K562 (cell line): ENCODE measurements around the gene PPIE. TPM values are rescaled to one million over a fixed set of nuclear protein-coding genes. Genes with fewer than 3 reads are reported as not detected.
A peak's percentile ranks its signal among the peaks of the same experiment; 100 is the strongest.

Experiments
- ATAC-seq: fragments of 200-7000 bp; cut with Tn5 transposase; 3 replicates; pipeline ENCODE4 v1.9.1; 2020; ENCODE audit warnings: moderate library complexity
- BruUV-seq: library from RNA; stranded (reverse); fragments of 400-500 nt; replicated peaks from 2 replicates; lab custom pipeline; 2021; lab: Mats Ljungman, UMichigan
- CTCF ChIA-PET: fragments of 300-600 bp; formaldehyde crosslinking; extraction: SDS; loops from one replicate; lab custom pipeline; 2021; ENCODE audit warnings: low intra/inter-chr PET ratio; lab: Yijun Ruan, JAX
- POLR2A ChIA-PET: fragments of 300-600, 350-650 bp; sonication (Branson Sonifier 250); formaldehyde crosslinking; extraction: SDS; loops from one replicate; lab custom pipeline; 2021; ENCODE audit warnings: antibody characterized with exemption, inconsistent platforms; lab: Yijun Ruan, JAX
- DNase-seq, 4 experiments: peaks; one replicate each; pipeline versions ENCODE4 v3.0.0 to v3.0.0-alpha.2; 2011 to 2018; ENCODE audit warnings: low spot score in 3 of 4, mixed read lengths in 3 of 4; ENCODE audit errors: extremely low read depth in 1 of 4
- FAIRE-seq: peaks from 2 replicates; lab custom pipeline; 2011; peaks lifted over from hg19 to GRCh38; lab: Jason Lieb, UNC
- H2AFZ ChIP-seq: 2 replicates; pipeline ENCODE4 v1.6.0; 2011; ENCODE audit warnings: low read depth, low read length, control low read depth, inconsistent platforms
- H3K27ac ChIP-seq: fragments of 200-600 bp; 3 replicates; pipeline ENCODE4 v1.8.0; 2011; ENCODE audit warnings: low read depth, mild to moderate bottlenecking, control low read depth, inconsistent platforms, low read length, moderate library complexity, mixed read lengths; ENCODE audit errors: extremely low read depth
- H3K27me3 ChIP-seq, 2 experiments: fragments of 300-600 bp in 1 of 2; 2 replicates in 1 of 2; 3 replicates in 1 of 2; pipeline versions ENCODE4 v1.6.0 to v1.8.0; 2011; ENCODE audit warnings: inconsistent platforms in 2 of 2, low read length in 2 of 2, mild to moderate bottlenecking in 1 of 2, mixed read lengths in 1 of 2, moderate library complexity in 1 of 2; ENCODE audit not compliant: control insufficient read depth in 2 of 2, insufficient read depth in 2 of 2
- H3K36me3 ChIP-seq: fragments of 300-600 bp; 3 replicates; pipeline ENCODE4 v1.8.0; 2011; ENCODE audit warnings: mild to moderate bottlenecking, low read length, inconsistent platforms; ENCODE audit not compliant: control insufficient read depth, insufficient read depth
- H3K4me1 ChIP-seq, 2 experiments: fragments of 200-600 bp in 1 of 2; replicated peaks in 1 of 2; 2 replicates in 1 of 2; 3 replicates in 1 of 2; pipeline versions ENCODE4 v1.5.1 to v1.8.0; 2011; ENCODE audit warnings: inconsistent platforms in 2 of 2, low read length in 2 of 2, mild to moderate bottlenecking in 1 of 2, mixed read lengths in 1 of 2, moderate library complexity in 1 of 2; ENCODE audit not compliant: control insufficient read depth in 2 of 2, insufficient read depth in 2 of 2
- H3K4me2 ChIP-seq: 2 replicates; pipeline ENCODE4 v1.6.1; 2011; ENCODE audit warnings: low read length, control low read depth, inconsistent platforms, mixed read lengths; ENCODE audit not compliant: insufficient read depth
- H3K4me3 ChIP-seq: fragments of 200-600 bp; sonication (generic), shearing (Covaris generic); 2 replicates; pipeline ENCODE4 v1.5.1; 2016; ENCODE audit warnings: control low read depth, inconsistent platforms
- H3K79me2 ChIP-seq: fragments of 200-600 bp; 3 replicates; pipeline ENCODE4 v1.8.0; 2011; ENCODE audit warnings: low read length, inconsistent platforms; ENCODE audit not compliant: control insufficient read depth, insufficient read depth
- H3K9ac ChIP-seq, 2 experiments: 2 replicates each; pipeline versions ENCODE4 v1.6.0 to v1.6.1; 2011; ENCODE audit warnings: low read depth in 2 of 2, low read length in 2 of 2, control low read depth in 1 of 2, inconsistent platforms in 1 of 2, mild to moderate bottlenecking in 1 of 2, mixed read lengths in 1 of 2; ENCODE audit not compliant: insufficient read depth in 1 of 2
- H3K9me1 ChIP-seq: one replicate; pipeline ENCODE4 v1.6.0; 2011; ENCODE audit warnings: inconsistent platforms, mild to moderate bottlenecking, low read length, moderate library complexity; ENCODE audit not compliant: control insufficient read depth, insufficient read depth
- H3K9me3 ChIP-seq: replicated peaks from 2 replicates; pipeline ENCODE4 v1.5.1; 2011; ENCODE audit warnings: low read depth, low read length, inconsistent platforms; ENCODE audit not compliant: control insufficient read depth, insufficient read depth
- H4K20me1 ChIP-seq: replicated peaks from 2 replicates; pipeline ENCODE4 v1.6.1; 2011; ENCODE audit warnings: low read length, inconsistent platforms, mixed read lengths; ENCODE audit not compliant: control insufficient read depth, insufficient read depth
- CBX3 ChIP-seq, 2 experiments: IDR thresholded peaks; 1 replicate in 1 of 2; 2 replicates in 1 of 2; pipeline ENCODE4 v1.6.1; 2012; ENCODE audit warnings: inconsistent platforms in 2 of 2, low read length in 2 of 2, borderline replicate concordance in 1 of 2, control low read depth in 1 of 2
- POLR3G ChIP-seq: IDR thresholded peaks from 2 replicates; pipeline ENCODE4 v1.6.1; 2011; ENCODE audit not compliant: insufficient read length, insufficient replicate concordance; ENCODE audit errors: extremely low read depth
- RAD51 ChIP-seq: fragments of 450-650 bp; IDR thresholded peaks from 2 replicates; pipeline ENCODE4 v1.7.1; 2016; ENCODE audit warnings: low read depth, mild to moderate bottlenecking, borderline replicate concordance
- RFX1 ChIP-seq: fragments of 450-650 bp; IDR thresholded peaks from 2 replicates; pipeline ENCODE4 v1.6.1; 2016; ENCODE audit warnings: mild to moderate bottlenecking, moderate library complexity
- TCF7L2 ChIP-seq: fragments of 150-350 bp; IDR thresholded peaks from 2 replicates; pipeline ENCODE4 v1.6.1; 2016; ENCODE audit warnings: low read depth, mild to moderate bottlenecking, low read length, moderate library complexity
- UBTF ChIP-seq, 2 experiments: IDR thresholded peaks; 2 replicates each; pipeline ENCODE4 v1.6.1; 2012; ENCODE audit warnings: improper control_type of control experiment in 2 of 2, low read depth in 2 of 2, low read length in 2 of 2, borderline replicate concordance in 1 of 2
- WGBS: fragments of 100-300 bp; shearing (Covaris generic); methylation state at CpG from one replicate; pipeline ENCODE4 v1.1.6; 2016; ENCODE audit warnings: low coverage, mixed read lengths; ENCODE audit not compliant: insufficient coverage; ENCODE audit errors: missing lambda C conversion rate; 5-methylcytosine and 5-hydroxymethylcytosine counted together
- in situ Hi-C: fragments of 300-500 bp; cut with MboI; formaldehyde crosslinking; loops from 4 replicates; pipeline ENCODE4 v1.15.0; 2018; ENCODE audit warnings: inconsistent platforms, mixed read lengths
- intact Hi-C: fragments of 100-400 bp; cut with micrococcal nuclease; formaldehyde crosslinking; loops from 2 replicates; pipeline ENCODE4 v1.14.2; 2022
- polyA plus RNA-seq, 8 experiments: library from polyadenylated mRNA; depleted of rRNA in 4 of 8; stranded (reverse) in 5 of 8; unstranded in 3 of 8; fragments of >200 nt; fragmentation: Nextera tagmentation in 2 of 8; fragmentation: Illumina TruSeq in 1 of 8; extraction: Ambion mirVana in 2 of 8; extraction: Trizol in 1 of 8; gene quantifications; 2 replicates each; pipeline versions ENCODE4 v1.2.1 to v1.2.3, GENCODE V29; 2011 to 2014; ENCODE audit warnings: inconsistent platforms in 1 of 8, missing spikeins in 1 of 8
- total RNA-seq, 7 experiments: library from RNA; depleted of rRNA in 6 of 7; stranded (reverse); fragments of >200 nt in 6 of 7; fragmentation: Illumina TruSeq in 2 of 7; extraction: Trizol in 2 of 7; gene quantifications; 2 replicates each; pipeline versions ENCODE4 v1.2.1 to v1.2.3, GENCODE V29; 2011 to 2021; ENCODE audit warnings: low replicate concordance in 1 of 7

The PPIE gene
- total and polyA plus RNA-seq, 9 of the 15 experiments (the other 6 are each of a cell fraction or from before 2014, with no cell fraction given) = 75.4 to 444 (median 131) TPM

GRCh38 chr1:39732730-39733129 is 6.0 kb upstream of the PPIE start (continued):
- TF ChIP-seq UBTF (IDR thresholded peaks at IDR 0.05; ENCODE audit: borderline replicate concordance in 1 of 2, low read depth in 2 of 2, low read length in 2 of 2) (no peak), CBX3 (IDR thresholded peaks at IDR 0.05; ENCODE audit: borderline replicate concordance in 1 of 2, low read length in 2 of 2) (no peak), RAD51 (no peak), TCF7L2 (no peak)

- Histone ChIP-seq H4K20me1 (no peaks in the 10 kb centered on the region), H3K9me1 (no peaks in the 10 kb centered on the region), H3K79me2 (no peaks in the 10 kb centered on the region), H3K27me3 (peaks cover 27 to 43% of the 10 kb centered on the region in 2 experiments), H3K4me2 (no peak overlapping the region; the same call in 1 of the 2 replicates), H3K9me3 (no peaks in the 10 kb centered on the region), H3K36me3 (no peaks in the 10 kb centered on the region), H3K4me3 (no peak overlapping the region), H3K4me1 (peaks cover 0 to 4% of the 10 kb centered on the region in 2 experiments; a peak in 4 of 5 replicates), H2AFZ (peak overlapping the region; percentile 38; the same call in 1 of the 2 replicates), H3K27ac (no peak overlapping the region), H3K9ac (no peak overlapping the region; a peak in 1 of 4 replicates)
- DNase-seq (no peak), ATAC-seq (no peak), FAIRE-seq (no peak)
- no TSS peak for BruUV-seq
- in situ Hi-C loops = no loop called here
- CTCF ChIA-PET = no interaction called here
- intact Hi-C loops = no loop called here
- POLR2A ChIA-PET = interaction anchor here (0.9 to 1.9 kb wide), 3 partner anchors 13 to 66 kb away, joined by 3 to 5 read pairs (median 3); no protein-coding TSS in a partner anchor
- WGBS = 11% methylated on average over 7 of the region's 7 CpGs
- TF ChIP-seq POLR3G (no peak), RFX1 (peak; percentile 23; the same call in 1 of the 2 replicates)
Observed at GRCh38 chr1:39733161-39733560, 5.5 kb upstream of the PPIE start.
